Natural killer cell (primary cell): ENCODE results near the gene CNN1. TPM values are rescaled to one million over a fixed set of nuclear protein-coding genes. Genes with fewer than 3 reads are reported as not detected.
A peak's percentile ranks its signal among the peaks of the same experiment; 100 is the strongest.

Experiments used
- ATAC-seq, 3 donors: fragments of 150-1000 bp in 2 of 3; fragments of 200-7000 bp in 1 of 3; cut with Tn5 transposase; 1 replicate in 1 of 3; 2 replicates in 2 of 3; pipeline ENCODE4 v1.10.0; 2021; ENCODE audit warnings: mild to moderate bottlenecking in 2 of 3, moderate library complexity in 2 of 3
- DNase-seq, 2 donors: peaks; one replicate each; pipeline versions ENCODE4 v3.0.0 to v3.0.0-alpha.2; 2013 to 2021; ENCODE audit warnings: mixed read lengths in 1 of 2
- H3K27ac ChIP-seq: one replicate; pipeline ENCODE4 v1.5.1; 2013; ENCODE audit warnings: mild to moderate bottlenecking, low read length
- H3K27me3 ChIP-seq: one replicate; pipeline ENCODE4 v1.6.1; 2013; ENCODE audit warnings: low read length; ENCODE audit not compliant: control insufficient read depth, insufficient read depth
- H3K36me3 ChIP-seq: one replicate; pipeline ENCODE4 v1.6.1; 2013; ENCODE audit warnings: low read length; ENCODE audit not compliant: control insufficient read depth, insufficient read depth
- H3K4me1 ChIP-seq: one replicate; pipeline ENCODE4 v1.6.1; 2013; ENCODE audit warnings: low read length; ENCODE audit not compliant: control insufficient read depth, insufficient read depth
- H3K4me3 ChIP-seq: one replicate; pipeline ENCODE4 v1.5.1; 2013; ENCODE audit warnings: low read length
- H3K9me3 ChIP-seq: one replicate; pipeline ENCODE4 v1.6.1; 2013; ENCODE audit warnings: low read length; ENCODE audit not compliant: control insufficient read depth, insufficient read depth
- H3K27ac Mint-ChIP-seq, 2 donors: one replicate each; pipeline ENCODE4 v1.8.0; 2022; ENCODE audit warnings: mild to moderate bottlenecking in 2 of 2, mixed read lengths in 2 of 2, moderate library complexity in 1 of 2
- H3K27me3 Mint-ChIP-seq, 2 donors: one replicate each; pipeline ENCODE4 v1.8.0; 2022; ENCODE audit warnings: low read depth in 2 of 2, mixed read lengths in 2 of 2
- H3K36me3 Mint-ChIP-seq: one replicate; pipeline ENCODE4 v1.8.0; 2022; ENCODE audit warnings: mixed read lengths
- H3K4me1 Mint-ChIP-seq, 2 donors: one replicate each; pipeline ENCODE4 v1.8.0; 2022; ENCODE audit warnings: mixed read lengths in 2 of 2
- H3K4me3 Mint-ChIP-seq: one replicate; pipeline ENCODE4 v1.8.0; 2022; ENCODE audit warnings: mild to moderate bottlenecking, moderate library complexity, mixed read lengths
- H3K9me3 Mint-ChIP-seq, 2 donors: one replicate each; pipeline ENCODE4 v1.8.0; 2022; ENCODE audit warnings: mixed read lengths in 2 of 2
- WGBS: methylation state at CpG from one replicate; pipeline ENCODE4 v1.1.7; 2013; ENCODE audit warnings: missing lambda C conversion rate; ENCODE audit not compliant: insufficient coverage; 5-methylcytosine and 5-hydroxymethylcytosine counted together
- intact Hi-C: fragments of 100-400 bp; cut with micrococcal nuclease; formaldehyde crosslinking; loops from one replicate; pipeline ENCODE4 v1.14.2; 2022
- total RNA-seq, 4 donors: library from RNA; stranded (reverse); fragments of 120-200 nt in 1 of 4; gene quantifications; one replicate each; pipeline versions ENCODE4 v1.2.3 to v1.2.4, GENCODE V29; 2013 to 2022
- TF ChIP-seq, protein P1 (sequence below): fragments of 200-600 bp; IDR thresholded peaks from one replicate; pipeline ENCODE4 v1.8.0; 2022; ENCODE audit warnings: antibody characterized with exemption

The CNN1 gene
- total RNA-seq, 3 donors from 2014 or later (not counting 1 experiment from before 2014, with no cell fraction given): not detected

DNA sequence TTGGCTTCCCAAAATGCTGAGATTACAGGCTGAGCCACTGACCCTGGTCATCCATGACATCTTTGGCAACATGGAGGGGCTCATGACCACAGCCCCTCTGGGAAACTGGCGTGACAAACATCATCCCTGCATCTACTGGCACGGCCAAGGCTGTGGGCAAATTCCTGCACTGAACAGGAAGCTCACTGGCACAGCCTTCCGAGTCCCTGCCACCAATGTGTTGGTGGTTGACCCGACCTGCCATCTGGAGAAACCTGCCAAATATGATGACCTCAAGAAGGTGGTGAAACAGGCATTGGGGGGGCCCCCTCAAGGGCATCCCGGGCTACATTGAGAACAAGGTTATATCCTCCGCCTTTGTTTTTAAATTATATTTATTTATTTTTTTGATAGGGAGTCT, 47.7 kb downstream of the CNN1 start:
- intact Hi-C loops: loop anchor here (2.0 to 5.0 kb wide), 2 partner anchors 90 to 294 kb away; no protein-coding TSS in a partner anchor
- Histone ChIP-seq H3K4me1 (peaks cover 32% of the 10 kb centered on the region), H3K27ac (no peak overlapping the region), H3K27me3 (no peaks in the 10 kb centered on the region), H3K36me3 (no peaks in the 10 kb centered on the region), H3K9me3 (no peaks in the 10 kb centered on the region), H3K4me3 (no peak overlapping the region)
- TF ChIP-seq, protein P1, sequence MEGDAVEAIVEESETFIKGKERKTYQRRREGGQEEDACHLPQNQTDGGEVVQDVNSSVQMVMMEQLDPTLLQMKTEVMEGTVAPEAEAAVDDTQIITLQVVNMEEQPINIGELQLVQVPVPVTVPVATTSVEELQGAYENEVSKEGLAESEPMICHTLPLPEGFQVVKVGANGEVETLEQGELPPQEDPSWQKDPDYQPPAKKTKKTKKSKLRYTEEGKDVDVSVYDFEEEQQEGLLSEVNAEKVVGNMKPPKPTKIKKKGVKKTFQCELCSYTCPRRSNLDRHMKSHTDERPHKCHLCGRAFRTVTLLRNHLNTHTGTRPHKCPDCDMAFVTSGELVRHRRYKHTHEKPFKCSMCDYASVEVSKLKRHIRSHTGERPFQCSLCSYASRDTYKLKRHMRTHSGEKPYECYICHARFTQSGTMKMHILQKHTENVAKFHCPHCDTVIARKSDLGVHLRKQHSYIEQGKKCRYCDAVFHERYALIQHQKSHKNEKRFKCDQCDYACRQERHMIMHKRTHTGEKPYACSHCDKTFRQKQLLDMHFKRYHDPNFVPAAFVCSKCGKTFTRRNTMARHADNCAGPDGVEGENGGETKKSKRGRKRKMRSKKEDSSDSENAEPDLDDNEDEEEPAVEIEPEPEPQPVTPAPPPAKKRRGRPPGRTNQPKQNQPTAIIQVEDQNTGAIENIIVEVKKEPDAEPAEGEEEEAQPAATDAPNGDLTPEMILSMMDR: no peak
- Mint-ChIP-seq H3K27me3 (no peaks in the 10 kb centered on the region), H3K36me3 (no peaks in the 10 kb centered on the region), H3K9me3 (no peaks in the 10 kb centered on the region), H3K27ac (no peak overlapping the region), H3K4me3 (no peak overlapping the region), H3K4me1 (peaks cover 13 to 17% of the 10 kb centered on the region in 2 donors)
- WGBS: 18% methylated on average over 4 of the region's 6 CpGs
- DNase-seq (no peak), ATAC-seq (no peak)

DNA sequence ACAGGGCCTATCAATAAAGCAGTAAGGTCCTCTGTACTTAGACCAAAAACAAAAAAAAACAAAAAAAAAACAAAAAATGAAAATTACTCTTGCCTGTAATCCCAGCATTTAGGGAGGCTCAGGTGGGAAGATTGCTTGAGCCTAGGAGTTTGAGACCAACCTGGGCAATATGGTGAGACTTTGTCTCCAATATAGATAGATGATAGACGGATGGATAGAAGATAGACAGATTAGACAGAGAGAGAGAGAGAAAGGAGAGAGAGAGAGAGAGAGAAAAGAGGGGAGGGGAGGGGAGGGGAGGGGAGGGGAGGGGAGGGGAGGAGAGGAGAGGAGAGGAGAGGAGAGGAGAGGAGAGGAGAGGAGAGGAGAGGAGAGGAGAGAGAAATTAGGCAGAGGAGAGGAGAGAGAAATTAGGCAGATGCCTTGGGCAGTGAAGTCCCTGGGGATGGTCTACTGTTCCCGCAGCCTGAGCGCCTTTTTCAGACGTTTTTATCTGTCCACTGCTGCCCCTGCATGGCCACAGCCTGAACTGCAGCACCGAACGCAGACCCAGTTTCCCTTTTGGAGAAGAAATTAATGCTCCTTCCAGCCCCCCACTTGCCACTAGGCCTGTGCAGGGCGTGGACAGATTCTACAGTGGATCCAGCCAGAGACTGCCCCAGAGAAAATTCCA, 48.8 kb downstream of the CNN1 start:
- Mint-ChIP-seq H3K9me3 (no peaks in the 10 kb centered on the region), H3K27ac (peak overlapping the region in 1 of 2 donors; percentile 71), H3K4me1 (peaks cover 5 to 10% of the 10 kb centered on the region in 2 donors), H3K27me3 (no peaks in the 10 kb centered on the region), H3K4me3 (no peak overlapping the region), H3K36me3 (no peaks in the 10 kb centered on the region)
- Histone ChIP-seq H3K9me3 (no peaks in the 10 kb centered on the region), H3K27ac (no peak overlapping the region), H3K27me3 (no peaks in the 10 kb centered on the region), H3K4me1 (peaks cover 23% of the 10 kb centered on the region), H3K4me3 (no peak overlapping the region), H3K36me3 (no peaks in the 10 kb centered on the region)
- ATAC-seq: peak; percentile 93 to 100 (median 98)
- 4% methylated on average over 6 of the region's 7 CpGs for WGBS
- DNase-seq: peak; percentile 76 to 86
- intact Hi-C loops: loop anchor here (1.0 to 5.0 kb wide), 4 partner anchors 27 to 295 kb away; no protein-coding TSS in a partner anchor
- TF ChIP-seq, protein P1: peak; percentile 84

DNA sequence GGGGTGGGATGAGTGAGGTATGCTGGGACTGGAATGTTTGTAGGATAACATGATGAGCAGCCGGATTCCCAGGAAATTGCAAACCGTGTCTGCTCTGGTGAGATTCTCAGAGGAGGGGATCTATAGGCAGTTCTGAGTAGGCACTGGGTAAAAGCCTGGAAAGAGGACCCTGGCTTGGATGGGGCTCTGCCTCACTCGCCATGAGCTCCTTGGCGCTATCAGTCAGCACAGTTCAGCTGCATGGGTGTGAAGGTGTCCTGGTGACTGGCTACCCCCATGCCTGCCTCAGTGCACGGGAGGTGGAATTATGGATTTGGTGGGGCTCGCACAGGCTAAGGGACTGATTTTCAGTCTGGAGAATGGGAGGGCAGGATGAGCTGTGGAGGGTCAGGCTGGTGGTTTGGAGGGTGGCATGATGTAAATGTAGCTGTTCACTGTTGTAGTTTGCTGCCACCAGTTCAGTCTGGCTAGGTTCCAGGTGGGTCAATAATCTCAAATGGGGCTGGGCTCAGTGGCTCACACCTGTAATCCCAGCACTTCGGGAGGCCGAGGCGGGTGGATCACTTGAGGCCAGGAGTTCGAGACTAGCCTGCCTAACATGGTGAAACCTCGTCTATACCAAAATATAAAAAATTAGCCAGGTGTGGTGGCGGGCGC, 49.5 kb downstream of the CNN1 start:
- TF ChIP-seq, protein P1: no peak
- H3K4me1 ChIP-seq: peaks cover 21% of the 10 kb centered on the region
- DNase-seq (no peak), ATAC-seq (no peak)
- no peaks in the 10 kb centered on the region for H3K36me3 ChIP-seq
- no peak overlapping the region for H3K27ac ChIP-seq
- WGBS: 85% methylated on average over 13 of the region's 13 CpGs
- Mint-ChIP-seq H3K36me3 (no peaks in the 10 kb centered on the region), H3K27me3 (no peaks in the 10 kb centered on the region), H3K9me3 (no peaks in the 10 kb centered on the region), H3K4me1 (peaks cover 5 to 10% of the 10 kb centered on the region in 2 donors), H3K27ac (peak overlapping the region in 1 of 2 donors; percentile 71), H3K4me3 (no peak overlapping the region)
- intact Hi-C loops: loop anchor here (1.0 to 5.0 kb wide), 4 partner anchors 28 to 296 kb away; no protein-coding TSS in a partner anchor
- H3K27me3 ChIP-seq: no peaks in the 10 kb centered on the region
- H3K9me3 ChIP-seq: no peaks in the 10 kb centered on the region
- no peak overlapping the region for H3K4me3 ChIP-seq
